Osteoblast (primary cell): ENCODE data around the gene CCDC12. TPM values are rescaled to one million over a fixed set of nuclear protein-coding genes. Genes with fewer than 3 reads are reported as not detected.

Experiments
- DNase-seq: peaks from one replicate; pipeline ENCODE4 v3.0.0; 2011; ENCODE audit warnings: low spot score, mixed read lengths; ENCODE audit not compliant: insufficient read length; ENCODE audit errors: missing footprints
- H2AFZ ChIP-seq: 2 replicates; pipeline ENCODE4 v1.6.0; 2011; ENCODE audit warnings: mild to moderate bottlenecking, low read length
- H3K27ac ChIP-seq: 2 replicates; pipeline ENCODE4 v1.5.1; 2011; ENCODE audit warnings: mild to moderate bottlenecking, low read depth, low read length, moderate library complexity
- H3K27me3 ChIP-seq: 2 replicates; pipeline ENCODE4 v1.6.0; 2012; ENCODE audit warnings: mild to moderate bottlenecking, control low read depth, inconsistent platforms, low read length, moderate library complexity; ENCODE audit not compliant: insufficient read depth
- H3K36me3 ChIP-seq: 2 replicates; pipeline ENCODE4 v1.5.1; 2011; ENCODE audit warnings: mild to moderate bottlenecking, low read length, control low read depth, moderate library complexity; ENCODE audit not compliant: insufficient read depth
- H3K4me1 ChIP-seq: 2 replicates; pipeline ENCODE4 v1.5.1; 2011; ENCODE audit warnings: mild to moderate bottlenecking, low read length, control low read depth, moderate library complexity; ENCODE audit not compliant: insufficient read depth
- H3K4me2 ChIP-seq: 2 replicates; pipeline ENCODE4 v1.6.0; 2011; ENCODE audit warnings: mild to moderate bottlenecking, low read length; ENCODE audit not compliant: insufficient read depth
- H3K4me3 ChIP-seq: fragments of 200-600 bp; sonication (generic); 3 replicates; pipeline ENCODE4 v1.5.1; 2012; ENCODE audit warnings: mild to moderate bottlenecking, low read length, inconsistent platforms; ENCODE audit not compliant: insufficient read depth
- H3K79me2 ChIP-seq: 2 replicates; pipeline ENCODE4 v1.6.0; 2012; ENCODE audit warnings: mild to moderate bottlenecking, low read length, control low read depth, inconsistent platforms; ENCODE audit not compliant: insufficient read depth
- H3K9me3 ChIP-seq: 2 replicates; pipeline ENCODE4 v1.5.1; 2011; ENCODE audit warnings: low read depth, low read length, control low read depth
- H4K20me1 ChIP-seq: 2 replicates; pipeline ENCODE4 v1.6.0; 2012; ENCODE audit warnings: mild to moderate bottlenecking, low read length, control low read depth; ENCODE audit not compliant: insufficient read depth
- CTCF ChIP-seq: IDR thresholded peaks from 2 replicates; pipeline ENCODE4 v1.5.1; 2011; ENCODE audit warnings: mild to moderate bottlenecking, low read depth, low read length, moderate library complexity; ENCODE audit errors: extremely low read depth
- total RNA-seq: library from RNA; depleted of rRNA; stranded (reverse); fragments of >200 nt; gene quantifications from 2 replicates; pipeline ENCODE4 v1.2.3, GENCODE V29; 2012

The CCDC12 gene
- total RNA-seq, 1 donor: 20.6 TPM

GRCh38 chr3:46894256-46894655, 82.3 kb downstream of the CCDC12 start:
- Histone ChIP-seq H3K9me3 (no peaks in the 10 kb centered on the region), H3K79me2 (no peaks in the 10 kb centered on the region), H3K4me3 (no peak overlapping the region), H3K36me3 (no peaks in the 10 kb centered on the region), H4K20me1 (peaks cover 3% of the 10 kb centered on the region), H2AFZ (no peak overlapping the region), H3K27me3 (peaks cover 40% of the 10 kb centered on the region), H3K27ac (no peak overlapping the region), H3K4me1 (no peaks in the 10 kb centered on the region), H3K4me2 (no peak overlapping the region)
- no peak for TF ChIP-seq CTCF
- DNase-seq: peak; percentile 66

- Histone ChIP-seq H3K79me2 (no peaks in the 10 kb centered on the region), H3K4me2 (no peak overlapping the region), H4K20me1 (peaks cover 3% of the 10 kb centered on the region), H2AFZ (no peak overlapping the region), H3K9me3 (no peaks in the 10 kb centered on the region), H3K4me3 (no peak overlapping the region), H3K36me3 (no peaks in the 10 kb centered on the region), H3K27me3 (peaks cover 45% of the 10 kb centered on the region), H3K27ac (no peak overlapping the region), H3K4me1 (no peaks in the 10 kb centered on the region)
- no peak for TF ChIP-seq CTCF
- peak; percentile 68 for DNase-seq
Observed at GRCh38 chr3:46893763-46894162, 82.8 kb downstream of the CCDC12 start.

GRCh38 chr3:46893146-46893748, 83.3 kb downstream of the CCDC12 start:
- no peak overlapping the region for H2AFZ ChIP-seq
- H3K27ac ChIP-seq: no peak overlapping the region
- no peaks in the 10 kb centered on the region for H3K36me3 ChIP-seq
- H3K27me3 ChIP-seq: peaks cover 50% of the 10 kb centered on the region
- TF ChIP-seq CTCF: no peak
- H3K9me3 ChIP-seq: no peaks in the 10 kb centered on the region
- no peaks in the 10 kb centered on the region for H3K79me2 ChIP-seq
- no peak overlapping the region for H3K4me3 ChIP-seq
- peaks cover 3% of the 10 kb centered on the region for H4K20me1 ChIP-seq
- H3K4me1 ChIP-seq: no peaks in the 10 kb centered on the region
- peak; percentile 79 for DNase-seq
- no peak overlapping the region for H3K4me2 ChIP-seq

GRCh38 chr3:46892285-46893145, 84.0 kb downstream of the CCDC12 start:
- Histone ChIP-seq H3K9me3 (no peaks in the 10 kb centered on the region), H4K20me1 (peaks cover 3% of the 10 kb centered on the region), H3K27me3 (peaks cover 54% of the 10 kb centered on the region), H3K79me2 (no peaks in the 10 kb centered on the region), H3K27ac (no peak overlapping the region), H3K36me3 (no peaks in the 10 kb centered on the region), H3K4me1 (no peaks in the 10 kb centered on the region), H3K4me2 (peak overlapping the region; percentile 78), H3K4me3 (peak overlapping the region; percentile 64), H2AFZ (peak overlapping the region; percentile 46)
- TF ChIP-seq CTCF: no peak
- DNase-seq: peak; percentile 98
